Measurements from ENCODE around the gene MDH1.
"Not testable (repeated sequence)": the region's sequence is repeated elsewhere in the genome, so short reads cannot be mapped to it uniquely, and the experiment has no call there.

The MDH1 gene

GRCh38 chr2:63588385-63589147, at the start of gene MDH1, which contains the start of gene WDPCP:
MDH1 (plus strand) TSS chr2:63588963; CDS start chr2:63589044, 81 bp downstream.
WDPCP (minus strand) TSS chr2:63588477; CDS start chr2:63588271, 206 bp downstream.
- peak; percentile 100 for DNase-seq (ENCODE audit: low spot score)

GRCh38 chr2:63539416-63540162, 49.2 kb upstream of the MDH1 start:
- DNase-seq (ENCODE audit: low spot score): no peak

- peak; percentile 15 for DNase-seq (ENCODE audit: low spot score)
Measured at GRCh38 chr2:63544017-63544627, 44.6 kb upstream of the MDH1 start.

- DNase-seq (ENCODE audit: low spot score): no peak
Measured at GRCh38 chr2:63545023-63545422, 43.7 kb upstream of the MDH1 start.

GRCh38 chr2:63553049-63553448, 35.7 kb upstream of the MDH1 start:
- DNase-seq (ENCODE audit: low spot score): no peak

- no peak for DNase-seq (ENCODE audit: low spot score)
Measured at GRCh38 chr2:63555299-63555698, 33.5 kb upstream of the MDH1 start.

GRCh38 chr2:63555931-63556330, 32.8 kb upstream of the MDH1 start:
- no peak for DNase-seq (ENCODE audit: low spot score)

GRCh38 chr2:63557819-63558218, 30.9 kb upstream of the MDH1 start:
- not testable (repeated sequence) for DNase-seq (ENCODE audit: low spot score)

- DNase-seq (ENCODE audit: low spot score): not testable (repeated sequence)
Measured at GRCh38 chr2:63558922-63559321, 29.8 kb upstream of the MDH1 start.

- DNase-seq (ENCODE audit: low spot score): no peak
Measured at GRCh38 chr2:63562751-63563150, 26.0 kb upstream of the MDH1 start.

- no peak for DNase-seq (ENCODE audit: low spot score)
Measured at GRCh38 chr2:63569740-63570139, 19.0 kb upstream of the MDH1 start.

- DNase-seq (ENCODE audit: low spot score): no peak
Measured at GRCh38 chr2:63571291-63571690, 17.5 kb upstream of the MDH1 start.

- no peak for DNase-seq (ENCODE audit: low spot score)
Measured at GRCh38 chr2:63572001-63572400, 16.8 kb upstream of the MDH1 start.

GRCh38 chr2:63573026-63573425, 15.7 kb upstream of the MDH1 start:
- DNase-seq (ENCODE audit: low spot score): not testable (repeated sequence)

GRCh38 chr2:63573726-63574345, 14.9 kb upstream of the MDH1 start:
- not testable (repeated sequence) for DNase-seq (ENCODE audit: low spot score)

- no peak for DNase-seq (ENCODE audit: low spot score)
Measured at GRCh38 chr2:63576546-63576945, 12.2 kb upstream of the MDH1 start.

- DNase-seq (ENCODE audit: low spot score): no peak
Measured at GRCh38 chr2:63578767-63579166, 10.0 kb upstream of the MDH1 start.

- DNase-seq (ENCODE audit: low spot score): no peak
Measured at GRCh38 chr2:63580651-63581297, 8.0 kb upstream of the MDH1 start.

- DNase-seq (ENCODE audit: low spot score): no peak
Measured at GRCh38 chr2:63581298-63581961, 7.3 kb upstream of the MDH1 start.

- DNase-seq (ENCODE audit: low spot score): no peak
Measured at GRCh38 chr2:63582873-63583272, 5.9 kb upstream of the MDH1 start.

- DNase-seq (ENCODE audit: low spot score): peak; percentile 16
Measured at GRCh38 chr2:63587814-63588384, 864 bp upstream of the MDH1 start.
